Activated CD8-positive, alpha-beta memory T cell treated with anti-CD3 and anti-CD28 coated beads, Interleukin-2, amount 50 U/mL, for 1 hour (primary cell): ENCODE data around the gene CCDC182.

Experiments used
- DNase-seq: peaks from one replicate; pipeline ENCODE4 v3.0.0-alpha.2; 2020; ENCODE audit errors: extremely low read depth

Gene CCDC182

GRCh38 chr17:57745242-57745641, at the start of gene CCDC182:
CCDC182 (minus strand) TSS chr17:57745299; CDS start chr17:57745272, 27 bp downstream.
- no peak for DNase-seq

GRCh38 chr17:57794841-57795240, 49.7 kb upstream of the CCDC182 start:
- DNase-seq, result no peak

- no peak for DNase-seq
Measured at GRCh38 chr17:57788725-57789124, 43.6 kb upstream of the CCDC182 start.

- no peak for DNase-seq
Measured at GRCh38 chr17:57785022-57785421, 39.9 kb upstream of the CCDC182 start.

GRCh38 chr17:57784226-57784895, 39.3 kb upstream of the CCDC182 start:
- no peak for DNase-seq

GRCh38 chr17:57783338-57783742, 38.2 kb upstream of the CCDC182 start:
- peak; percentile 28 for DNase-seq

GRCh38 chr17:57782647-57783337, 37.7 kb upstream of the CCDC182 start:
- DNase-seq, result no peak

GRCh38 chr17:57782062-57782490, 37.0 kb upstream of the CCDC182 start:
- DNase-seq, result no peak

GRCh38 chr17:57781386-57782061, 36.4 kb upstream of the CCDC182 start:
- DNase-seq, result no peak

- no peak for DNase-seq
Measured at GRCh38 chr17:57779706-57780105, 34.6 kb upstream of the CCDC182 start.

- no peak for DNase-seq
Measured at GRCh38 chr17:57778306-57778705, 33.2 kb upstream of the CCDC182 start.

- DNase-seq, result no peak
Measured at GRCh38 chr17:57776366-57776765, 31.3 kb upstream of the CCDC182 start.

- DNase-seq, result no peak
Measured at GRCh38 chr17:57774872-57775271, 29.8 kb upstream of the CCDC182 start.

GRCh38 chr17:57773557-57773956, 28.5 kb upstream of the CCDC182 start:
- no peak for DNase-seq

- DNase-seq, result no peak
Measured at GRCh38 chr17:57772774-57773173, 27.7 kb upstream of the CCDC182 start.

GRCh38 chr17:57767561-57767960, 22.5 kb upstream of the CCDC182 start:
- DNase-seq, result no peak

- no peak for DNase-seq
Measured at GRCh38 chr17:57766318-57766943, 21.3 kb upstream of the CCDC182 start.

GRCh38 chr17:57762452-57763395, 17.6 kb upstream of the CCDC182 start:
- DNase-seq, result no peak

GRCh38 chr17:57761887-57762286, 16.8 kb upstream of the CCDC182 start:
- no peak for DNase-seq

- no peak for DNase-seq
Measured at GRCh38 chr17:57760046-57760445, 14.9 kb upstream of the CCDC182 start.

GRCh38 chr17:57758654-57759053, 13.6 kb upstream of the CCDC182 start:
- DNase-seq, result no peak
